HG03521 (cell line): ENCODE measurements around the gene PTGR2.
A peak's percentile ranks its signal among the peaks of the same experiment; 100 is the strongest.
"Not testable (repeated sequence)": the region's sequence is repeated elsewhere in the genome, so short reads cannot be mapped to it uniquely, and the experiment has no call there.

Experiments used
- ATAC-seq: cut with Tn5 transposase; IDR thresholded peaks from one replicate; pipeline ENCODE4 v1.9.1; 2021; ENCODE audit warnings: mild to moderate bottlenecking, moderate library complexity; ENCODE audit not compliant: unreplicated experiment

The PTGR2 gene

DNA sequence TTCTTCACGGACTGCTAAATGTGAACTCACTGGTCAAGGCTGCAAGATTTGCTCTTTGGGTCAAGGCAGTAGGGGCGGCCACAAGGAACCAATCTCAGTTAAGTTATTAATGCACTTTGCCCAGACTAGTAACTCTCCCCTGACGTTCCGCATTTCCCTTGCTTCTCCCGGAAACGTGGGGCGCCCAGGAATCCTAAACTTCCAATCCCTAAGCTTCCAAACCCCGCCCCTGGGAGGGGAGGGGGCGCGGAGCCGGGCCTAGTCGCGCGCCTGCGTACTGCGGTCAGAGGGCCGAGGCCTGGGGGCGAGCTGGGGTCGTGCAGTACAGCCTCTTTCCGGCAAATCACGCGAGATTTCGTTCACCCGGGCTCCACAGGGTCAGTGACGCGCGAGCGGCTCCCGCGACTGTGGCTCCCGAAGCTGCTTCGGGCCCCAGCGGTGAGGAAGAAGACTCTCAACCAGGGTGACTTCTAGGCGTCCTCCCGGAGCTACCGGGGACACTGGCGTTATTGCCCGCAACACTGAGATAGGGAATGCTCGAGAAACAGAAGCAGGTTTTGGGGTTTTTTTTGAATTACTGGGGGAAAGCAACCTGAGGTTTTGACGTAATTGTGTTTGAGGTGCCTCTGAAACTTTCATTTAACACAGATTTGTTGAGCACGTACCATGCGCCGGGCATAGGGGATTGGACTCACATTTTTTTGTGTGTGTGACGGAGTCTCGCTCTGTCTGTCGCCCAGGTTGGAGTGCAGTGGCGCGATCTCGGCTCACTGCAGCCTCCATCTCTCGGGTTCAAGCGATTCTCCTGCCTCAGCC lies at the start of gene PTGR2:
Gene PTGR2, plus strand, starts transcription at position 265 of the 816 bp plus-strand sequence. CDS start 7,032 bp downstream, outside the sequence.
- peak; percentile 91 for ATAC-seq

DNA sequence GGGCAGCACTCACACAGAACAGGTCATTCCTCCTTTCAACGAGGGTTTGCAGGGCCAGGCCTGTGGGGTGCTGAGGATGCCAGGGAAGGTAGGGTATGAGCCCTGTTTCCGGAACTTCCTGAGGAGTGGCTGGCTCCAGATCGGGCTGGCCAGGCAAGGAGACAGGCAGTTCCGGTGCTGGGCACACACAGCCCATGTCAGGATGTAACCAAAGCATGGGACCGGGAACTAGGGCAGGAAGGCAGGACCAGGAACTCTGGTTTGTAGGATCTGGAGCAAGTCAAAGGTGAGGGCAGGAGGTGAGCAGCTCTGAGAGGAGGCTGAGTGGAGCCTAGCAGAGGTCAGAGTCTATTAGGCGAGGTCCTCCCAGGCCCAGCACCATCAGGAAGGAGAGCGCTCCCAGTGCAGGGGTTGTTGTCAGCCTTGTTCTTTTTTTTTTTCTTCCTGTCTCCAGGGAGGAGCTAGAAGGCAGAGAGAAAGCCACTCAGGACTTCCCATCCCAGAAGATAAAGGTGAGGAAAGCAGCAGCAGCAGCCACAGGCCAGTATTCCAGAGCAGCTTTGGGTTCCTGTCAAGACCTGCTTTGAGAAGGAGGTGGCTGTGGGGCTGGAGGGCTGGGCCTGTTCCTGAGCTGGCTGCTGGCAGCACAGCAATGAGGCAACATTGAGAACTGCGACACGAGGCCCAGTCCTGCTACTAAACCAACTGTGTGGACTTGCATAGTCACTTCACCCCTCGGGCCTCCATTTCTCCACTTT lies 49.0 kb upstream of the PTGR2 start:
- ATAC-seq = no peak

DNA sequence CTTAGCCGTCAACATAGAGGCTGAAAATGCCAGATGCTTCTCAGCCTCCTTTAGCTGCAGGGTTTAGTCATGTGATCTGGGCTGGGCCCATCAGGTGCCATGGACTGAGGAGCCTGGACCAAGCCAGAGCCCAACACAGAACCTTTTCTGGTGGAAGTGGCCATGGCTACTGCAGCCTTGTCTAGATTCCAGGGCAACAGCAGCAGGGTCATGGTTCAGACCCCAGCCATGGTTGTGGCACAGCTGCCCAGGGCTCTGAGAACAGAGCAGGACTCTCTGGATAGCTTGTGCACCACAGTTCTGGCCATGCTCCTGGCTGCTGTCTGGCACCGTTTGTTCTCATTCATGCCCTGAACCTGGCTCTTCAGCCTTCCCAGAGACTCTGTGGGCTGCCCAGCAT lies 47.0 kb upstream of the PTGR2 start:
- no peak for ATAC-seq

DNA sequence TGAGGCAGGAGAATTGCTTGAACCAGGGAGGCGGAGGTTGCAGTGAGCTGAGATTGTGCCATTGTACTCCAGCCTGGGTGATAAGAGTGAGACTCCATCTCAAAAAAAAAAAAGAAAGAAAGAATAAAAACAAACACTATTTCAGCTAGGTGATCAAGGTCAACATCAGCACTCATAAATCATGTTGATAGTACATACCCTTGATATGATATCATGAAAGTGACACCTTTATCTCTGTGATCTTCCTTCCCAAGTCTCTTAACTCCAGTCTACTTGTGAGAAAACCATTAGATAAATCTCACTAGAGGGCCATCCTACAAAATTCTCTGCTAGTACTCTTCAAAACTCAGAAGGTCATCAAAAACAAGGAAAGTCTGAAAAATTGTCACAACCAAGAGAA lies 44.2 kb upstream of the PTGR2 start:
- no peak for ATAC-seq

DNA sequence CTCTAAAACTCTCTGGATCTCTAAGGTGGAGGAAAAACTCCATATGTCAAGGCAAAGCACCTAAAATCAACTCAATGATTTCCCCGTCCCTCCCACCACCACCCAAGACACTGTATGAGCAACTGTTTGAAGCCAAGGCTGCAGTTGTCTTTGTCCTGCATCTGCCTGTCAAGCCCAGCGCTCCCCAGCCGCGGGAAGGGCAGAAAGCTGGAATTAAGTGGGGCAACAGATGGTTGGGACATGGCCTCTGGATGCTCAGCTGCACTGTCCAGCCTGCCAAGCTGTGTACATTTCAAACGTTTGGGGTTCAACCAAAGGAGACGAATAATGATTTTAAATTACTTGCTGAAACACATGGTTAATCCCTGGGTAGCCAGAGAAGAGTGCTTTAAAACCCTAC lies 42.2 kb upstream of the PTGR2 start:
- ATAC-seq = no peak

DNA sequence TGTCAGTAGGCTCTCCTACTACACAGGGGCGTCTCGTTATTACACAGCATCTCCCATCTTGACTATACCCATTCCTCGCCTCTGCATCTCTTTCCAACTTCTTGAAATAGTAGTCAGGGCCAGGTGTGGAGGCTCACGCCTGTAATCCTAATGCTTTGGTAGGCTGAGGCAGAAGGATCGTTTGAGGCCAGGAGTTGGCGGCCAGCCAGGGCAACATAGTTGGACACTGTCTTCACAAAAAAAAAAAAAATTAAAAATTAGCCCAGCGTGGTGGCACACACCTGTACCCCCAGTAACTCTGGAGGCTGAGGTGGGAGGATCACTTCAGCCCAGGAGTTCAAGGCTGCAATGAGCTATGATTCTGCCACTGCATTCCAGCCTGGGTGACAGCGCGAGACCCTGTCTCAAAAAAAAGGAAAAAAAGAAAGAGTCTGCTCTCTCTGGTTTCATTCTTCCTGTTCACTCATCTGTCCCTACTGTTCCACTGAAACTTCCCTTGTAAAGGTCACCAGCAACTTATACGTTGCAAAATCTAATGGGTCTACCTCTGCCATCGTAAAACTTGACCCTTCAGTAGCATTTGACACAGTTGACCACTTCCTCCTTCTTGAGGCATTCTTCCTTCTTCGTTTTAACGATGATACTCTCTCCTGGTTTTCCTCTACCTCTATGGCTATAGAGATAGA lies 41.0 kb upstream of the PTGR2 start:
- no peak for ATAC-seq

DNA sequence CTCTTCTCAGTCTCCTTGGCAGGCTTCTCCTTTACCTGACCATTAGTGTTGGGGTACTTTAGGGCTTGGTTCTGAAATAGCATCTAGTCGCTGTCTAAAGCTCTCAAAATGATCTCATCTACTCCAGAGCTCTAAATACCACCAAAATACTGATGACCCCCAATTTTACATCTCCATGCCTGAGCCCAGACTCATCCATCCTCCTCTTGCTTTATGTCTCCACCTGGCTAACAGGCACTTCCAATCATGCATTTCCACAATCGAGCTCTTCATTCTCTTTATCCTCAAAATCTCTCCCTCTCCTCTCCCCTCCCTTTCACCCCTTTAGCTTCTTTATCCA lies 40.5 kb upstream of the PTGR2 start:
- no peak for ATAC-seq

DNA sequence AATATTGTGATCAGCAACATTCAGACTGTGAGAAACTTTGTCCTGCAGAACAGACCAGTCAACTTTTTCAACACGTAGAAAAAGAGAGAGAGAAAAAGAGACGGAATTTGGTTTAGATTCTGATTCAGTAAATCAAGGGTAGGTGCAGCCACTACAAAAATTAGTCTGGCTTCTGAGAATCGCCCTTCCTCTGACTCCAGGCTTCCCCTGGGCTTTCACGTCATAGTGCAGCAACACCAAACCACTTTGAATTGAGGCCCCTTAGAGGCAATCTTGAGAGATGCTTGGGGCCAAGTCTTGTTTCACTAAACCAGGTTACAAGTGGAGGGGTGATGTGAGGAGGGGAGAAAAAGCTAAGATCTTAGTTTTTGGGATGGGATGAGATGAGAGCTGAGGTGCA lies 37.5 kb upstream of the PTGR2 start:
- ATAC-seq = no peak

DNA sequence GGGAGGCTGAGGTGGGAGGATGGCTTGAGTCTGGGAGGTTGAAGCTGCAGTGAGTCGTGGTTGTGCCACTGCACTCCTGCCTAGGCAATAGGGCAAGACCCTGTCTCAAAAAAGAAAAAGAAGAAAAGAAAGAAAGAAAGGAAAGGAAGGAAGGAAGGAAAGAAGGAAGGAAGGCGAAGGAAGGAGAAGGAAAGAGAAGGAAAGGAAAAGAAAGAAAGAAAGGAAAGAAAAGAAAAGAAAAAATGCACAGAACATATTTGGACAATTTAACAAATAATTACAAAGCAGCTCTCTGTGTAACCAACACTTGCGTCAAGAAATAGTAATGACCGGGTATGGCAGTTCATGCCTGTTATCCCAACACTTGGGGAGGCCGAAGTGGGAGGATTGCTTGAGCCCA lies 35.8 kb upstream of the PTGR2 start:
- ATAC-seq = no peak

DNA sequence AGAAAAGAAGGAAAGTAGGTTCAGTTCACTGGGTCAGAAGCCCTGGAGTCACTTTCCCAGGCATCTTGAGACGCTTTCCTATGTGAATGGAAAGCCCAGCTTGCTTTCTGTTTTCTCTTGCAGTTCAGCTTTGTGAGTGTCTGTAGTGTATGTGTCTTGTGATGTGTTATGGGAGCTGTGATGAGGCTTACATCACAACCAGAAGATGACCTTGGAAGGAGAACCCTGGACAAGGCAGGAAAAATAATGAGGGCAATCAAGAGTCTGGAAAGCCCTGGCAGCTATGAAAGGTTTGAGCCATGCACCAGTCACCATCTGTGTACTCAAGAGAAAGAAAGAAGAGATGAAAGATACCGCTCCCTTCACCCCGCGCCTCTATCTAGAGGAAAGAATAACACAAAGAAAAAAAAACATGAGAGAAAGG lies 35.2 kb upstream of the PTGR2 start:
- ATAC-seq = no peak

DNA sequence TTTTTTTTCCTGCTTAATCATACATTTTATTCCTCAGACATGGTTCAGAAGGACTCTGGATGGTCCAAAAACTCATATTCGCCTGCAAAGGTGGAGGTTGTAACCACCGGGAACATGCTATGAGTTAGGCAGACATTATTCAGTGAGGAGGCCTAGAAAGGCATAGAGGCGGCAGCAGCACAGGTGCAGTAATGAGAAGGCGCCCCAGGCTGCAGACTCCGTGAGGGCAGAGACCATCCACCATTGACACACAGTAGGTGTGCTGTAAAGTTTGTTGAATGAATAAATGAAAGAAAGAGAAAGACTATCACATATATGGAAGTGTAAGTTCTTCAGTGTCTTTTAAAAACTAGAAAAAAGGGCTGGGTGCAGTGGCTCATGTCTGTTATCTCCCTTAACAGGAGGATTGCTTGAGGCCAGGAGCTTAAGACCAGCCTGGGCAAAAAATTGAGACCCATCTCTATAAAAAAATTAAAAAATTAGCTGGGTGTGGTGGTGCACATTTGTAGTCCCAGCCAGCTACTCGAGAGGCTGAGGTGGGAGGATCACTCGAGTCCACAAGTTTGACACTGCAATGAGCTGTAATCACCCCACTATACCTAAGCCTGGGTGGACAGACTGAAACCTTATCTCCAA lies 34.5 kb upstream of the PTGR2 start:
- ATAC-seq = no peak

DNA sequence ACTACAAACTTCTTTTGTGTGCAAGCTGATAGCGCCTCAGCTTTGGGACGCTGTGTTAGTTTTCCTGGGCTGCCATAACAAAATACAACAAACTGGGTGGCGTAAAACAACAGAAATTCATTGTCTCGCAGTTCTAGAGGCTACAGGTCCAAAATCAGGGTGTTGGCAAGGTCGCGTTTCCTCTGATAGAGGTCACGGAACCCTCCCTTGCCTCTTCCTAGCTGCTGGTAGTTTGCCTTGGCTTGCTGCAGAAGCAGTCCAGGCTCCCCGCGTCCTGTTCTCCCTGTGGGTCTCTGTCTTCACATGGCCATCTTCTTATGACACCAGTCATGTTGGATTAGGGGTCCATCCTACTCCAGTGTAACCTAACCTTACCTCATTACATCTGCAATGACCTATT lies 32.8 kb upstream of the PTGR2 start:
- no peak for ATAC-seq

DNA sequence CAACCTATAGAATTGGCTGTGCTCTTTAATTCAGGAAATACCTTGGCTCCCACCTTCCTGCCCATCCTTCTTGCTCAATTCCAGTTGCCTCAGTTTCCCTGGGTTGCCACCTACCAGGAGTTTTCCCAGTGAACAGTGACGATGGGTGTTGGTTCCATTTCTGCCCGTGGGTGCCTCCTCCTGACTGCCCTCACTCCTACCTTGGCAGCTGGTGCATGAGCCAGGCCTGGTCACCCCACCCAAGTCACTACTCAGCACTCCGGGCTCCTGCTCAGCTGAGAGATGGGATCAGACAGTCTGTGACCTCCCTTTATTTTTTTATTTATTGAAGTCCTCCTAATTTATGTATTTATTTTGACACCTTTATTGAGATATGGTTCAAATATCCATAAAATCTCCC lies 31.0 kb upstream of the PTGR2 start:
- no peak for ATAC-seq

DNA sequence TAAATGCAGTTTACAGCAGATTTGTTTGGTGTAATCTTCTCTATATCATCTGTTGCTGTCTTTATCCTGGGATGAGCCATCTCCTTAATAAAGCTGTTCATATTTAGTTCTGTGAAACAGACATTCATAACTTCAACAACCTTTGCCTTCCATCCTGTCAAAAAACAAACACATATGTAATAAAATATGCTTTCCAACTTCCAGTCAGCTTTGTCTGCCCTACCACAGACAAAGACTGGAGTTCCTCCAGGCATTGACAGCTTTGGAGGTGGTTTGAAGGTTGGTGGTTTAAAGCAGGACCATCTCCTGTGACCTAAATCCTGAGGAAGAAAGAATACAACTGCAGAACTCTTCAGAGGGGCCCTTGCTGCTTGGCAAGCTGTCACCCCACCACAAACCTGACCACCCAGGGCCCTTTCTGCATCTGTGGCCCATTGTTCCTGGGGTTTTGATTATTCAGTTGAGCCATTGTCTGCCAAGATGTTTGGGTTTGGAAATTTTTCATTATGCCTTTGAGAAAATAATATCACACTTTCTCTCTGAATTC lies 28.2 kb upstream of the PTGR2 start:
- ATAC-seq = no peak

DNA sequence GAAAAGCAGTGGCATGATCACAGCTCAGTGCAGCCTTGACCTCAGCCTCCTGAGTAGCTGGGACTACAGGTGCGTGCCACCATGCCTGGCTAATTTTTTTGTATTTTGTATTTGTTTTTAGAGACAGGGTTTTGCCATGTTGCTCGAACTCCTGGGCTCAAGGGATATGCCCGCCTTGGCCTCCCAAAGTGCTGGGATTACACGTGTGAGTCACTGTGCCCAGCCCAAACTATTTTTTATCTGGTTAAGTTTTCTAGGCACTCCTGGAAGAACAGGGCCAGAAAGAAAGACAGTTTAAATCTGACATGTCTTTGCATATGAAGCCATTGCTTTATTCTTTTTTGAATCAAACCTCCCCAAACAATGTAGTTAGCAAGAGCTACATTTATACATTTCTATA lies 27.5 kb upstream of the PTGR2 start:
- ATAC-seq = no peak

DNA sequence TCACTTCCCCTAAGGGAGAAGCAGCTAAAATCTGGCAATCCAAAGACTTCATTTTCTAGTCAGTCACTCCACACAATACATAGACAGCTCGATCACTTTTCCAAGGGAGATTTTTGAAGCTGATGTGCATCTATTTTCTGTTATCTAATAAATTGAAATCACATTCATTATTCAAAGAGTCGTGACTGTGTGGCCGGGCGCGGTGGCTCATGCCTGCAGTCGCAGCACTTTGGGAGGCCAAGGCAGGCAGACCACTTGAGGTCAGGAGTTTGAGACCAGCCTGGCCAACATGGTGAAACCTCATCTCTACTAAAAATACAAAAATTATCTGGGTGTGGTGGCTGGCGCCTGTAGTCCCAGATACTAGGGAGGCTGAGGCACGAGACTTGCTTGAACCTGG lies 27.1 kb upstream of the PTGR2 start:
- no peak for ATAC-seq

DNA sequence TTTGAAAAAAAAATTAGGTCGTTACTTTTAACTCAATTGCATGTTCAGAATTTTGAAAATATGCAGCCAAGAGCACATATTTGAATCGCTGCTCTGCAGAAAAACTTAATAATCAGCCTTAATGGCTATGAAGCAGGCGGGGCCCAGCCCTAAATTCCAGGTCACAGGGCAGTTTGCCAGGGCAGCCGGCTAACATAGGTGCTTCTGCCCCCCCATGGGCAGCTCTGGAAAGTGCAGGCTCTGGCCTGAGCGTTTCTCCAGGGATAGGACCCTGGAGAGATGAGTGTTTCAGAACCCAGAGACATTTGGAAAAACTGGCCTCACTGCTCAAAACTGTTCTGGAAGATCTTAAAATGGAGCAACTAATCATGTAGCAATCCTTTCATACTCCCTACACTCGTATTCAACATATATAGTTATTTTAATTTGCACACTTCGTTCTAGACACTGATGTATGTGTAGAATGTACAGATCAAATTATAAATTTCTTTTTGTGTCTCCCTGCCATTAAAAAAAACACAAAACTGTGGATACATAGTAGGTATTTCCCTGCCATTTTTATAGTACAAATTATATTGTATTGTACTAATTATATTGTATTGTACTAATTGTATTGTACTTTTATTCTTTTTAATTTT lies 26.0 kb upstream of the PTGR2 start:
- ATAC-seq = no peak

DNA sequence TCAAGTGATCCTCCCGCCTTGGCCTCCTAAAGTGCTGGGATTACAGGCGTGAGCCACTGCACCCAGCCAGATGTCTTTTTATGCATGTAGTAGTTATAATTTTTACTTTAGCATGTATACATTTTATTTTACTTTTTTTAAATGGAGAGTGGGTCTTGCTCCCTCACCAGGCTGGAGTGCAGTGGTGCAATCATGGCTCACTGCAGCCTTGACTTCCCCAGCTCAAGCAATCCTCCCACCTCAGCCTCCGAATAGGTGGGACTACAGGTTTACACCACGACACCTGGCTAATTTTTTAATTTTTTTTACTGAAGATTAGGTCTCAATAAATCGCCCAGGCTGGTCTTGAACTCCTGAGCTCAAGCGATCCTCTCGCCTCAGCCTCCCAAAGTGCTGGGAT lies 24.4 kb upstream of the PTGR2 start:
- not testable (repeated sequence) for ATAC-seq

DNA sequence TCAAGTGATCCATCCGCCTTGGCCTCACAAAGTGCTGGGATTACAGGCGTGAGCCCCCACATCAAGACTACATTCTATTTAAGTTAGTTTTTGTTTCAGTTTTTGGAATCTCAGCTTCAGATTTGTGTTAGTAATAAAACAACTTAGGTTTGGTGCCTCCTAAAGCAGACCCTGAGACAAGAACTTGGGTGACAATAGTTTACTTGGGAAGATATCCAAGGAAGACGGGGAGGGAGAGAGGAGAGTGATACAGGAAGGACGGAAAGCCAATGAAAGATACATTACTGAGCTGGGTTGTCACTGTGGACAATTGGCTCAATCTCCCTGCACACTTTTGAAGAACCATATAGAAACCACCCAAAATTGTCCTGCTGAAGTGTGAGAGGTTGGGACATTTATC lies 22.6 kb upstream of the PTGR2 start:
- ATAC-seq = no peak

DNA sequence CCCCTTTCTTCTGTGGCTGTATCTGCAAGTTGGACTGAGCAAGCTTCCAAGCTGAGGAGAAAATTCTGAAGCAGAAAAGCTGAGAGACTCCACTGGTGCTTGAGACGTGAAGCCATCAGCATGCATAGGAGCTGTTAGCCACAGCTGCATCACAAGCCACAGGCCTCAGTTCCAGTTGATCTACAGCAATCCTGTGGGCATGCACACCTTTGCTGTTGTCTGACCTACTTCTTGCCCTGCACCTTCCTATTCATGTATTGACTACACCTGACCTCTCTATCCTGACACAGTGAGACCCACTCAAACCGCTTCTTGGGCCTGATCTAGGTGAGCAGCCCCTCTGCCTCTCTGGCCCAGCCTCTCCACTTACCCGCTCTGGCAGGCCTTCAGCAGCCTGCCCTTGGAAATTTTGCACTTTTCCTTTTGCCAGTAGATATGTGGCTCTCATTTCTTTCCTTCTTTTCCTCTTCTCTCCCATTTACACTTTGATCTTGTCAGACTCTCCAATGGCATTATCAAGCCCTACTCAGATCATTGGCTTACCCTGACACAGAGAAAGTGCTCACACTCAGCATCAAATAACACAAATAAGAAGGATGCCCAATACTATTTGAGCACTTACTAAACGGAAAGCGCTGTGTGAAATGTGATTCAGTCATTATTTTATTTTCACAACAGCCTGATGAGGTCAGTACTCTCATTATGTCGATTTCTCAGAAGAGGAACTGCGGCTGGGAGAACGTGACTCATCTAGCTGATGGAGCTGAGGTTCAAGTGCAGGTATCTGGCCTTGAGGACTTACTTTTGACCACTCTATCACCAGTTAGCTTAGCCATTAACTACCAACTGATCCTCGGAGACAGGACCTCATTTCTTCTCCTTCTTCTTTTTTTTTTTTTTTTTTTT lies 21.9 kb upstream of the PTGR2 start:
- ATAC-seq = peak; percentile 60
